ENCODE data around the gene MSRB3. TPM values are rescaled to one million over a fixed set of nuclear protein-coding genes. Genes with fewer than 3 reads are reported as not detected.

The MSRB3 gene
- total and polyA plus RNA-seq, 4 donors, result 9.9 to 24.0 (median 15.3) TPM

GRCh38 chr12:65458718-65459117, 180.2 kb downstream of the MSRB3 start:
- no CpG with 5 or more reads among the region's 2 CpGs for WGBS (ENCODE audit: insufficient coverage)

GRCh38 chr12:65459545-65459944, 181.1 kb downstream of the MSRB3 start:
- no peak overlapping the region for H3K4me3 ChIP-seq (ENCODE audit: low read depth, low read length)
- no peaks in the 10 kb centered on the region for H3K36me3 ChIP-seq (ENCODE audit: control insufficient read depth, insufficient read depth, low read length)
- no peaks in the 10 kb centered on the region for H3K9me3 ChIP-seq (ENCODE audit: control insufficient read depth, insufficient read depth, low read length)
- H3K27me3 ChIP-seq (ENCODE audit: control insufficient read depth, insufficient read depth, low read length), result no peaks in the 10 kb centered on the region
- H3K27ac ChIP-seq (ENCODE audit: low read depth, low read length), result no peak overlapping the region
- H3K4me1 ChIP-seq (ENCODE audit: control insufficient read depth, insufficient read depth, low read length), result no peaks in the 10 kb centered on the region
- no peak for DNase-seq (ENCODE audit: low read depth in 4 of 6, low spot score in 6 of 6)

More at GRCh38 chr12:65458718-65459117, 180.2 kb downstream of the MSRB3 start:
- no peaks in the 10 kb centered on the region for H3K36me3 ChIP-seq (ENCODE audit: control insufficient read depth, insufficient read depth, low read length)
- no peak overlapping the region for H3K4me3 ChIP-seq (ENCODE audit: low read depth, low read length)
- no peak for DNase-seq (ENCODE audit: low read depth in 4 of 6, low spot score in 6 of 6)
- no peaks in the 10 kb centered on the region for H3K27me3 ChIP-seq (ENCODE audit: control insufficient read depth, insufficient read depth, low read length)
- no peaks in the 10 kb centered on the region for H3K9me3 ChIP-seq (ENCODE audit: control insufficient read depth, insufficient read depth, low read length)
- H3K4me1 ChIP-seq (ENCODE audit: control insufficient read depth, insufficient read depth, low read length), result no peaks in the 10 kb centered on the region
- no peak overlapping the region for H3K27ac ChIP-seq (ENCODE audit: low read depth, low read length)

DNA sequence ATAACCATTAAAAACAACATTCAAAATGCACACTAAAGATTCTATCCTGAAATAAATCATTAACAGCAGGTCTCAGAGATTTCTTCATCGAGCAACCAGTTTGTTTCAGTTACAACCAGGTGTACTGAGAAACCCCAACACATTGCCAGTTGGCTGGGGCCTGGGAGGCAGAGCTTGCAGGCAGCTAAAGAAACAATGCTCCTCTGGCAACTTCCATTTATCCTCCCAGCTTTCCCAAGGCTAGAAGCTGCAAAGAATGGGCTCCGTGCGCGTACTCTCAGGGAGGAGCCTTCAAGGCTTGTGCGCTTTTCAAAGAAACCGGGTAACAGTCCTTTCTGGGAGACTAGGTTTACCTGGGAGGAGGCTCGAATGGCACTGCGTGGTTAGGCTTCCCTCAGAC, 181.6 kb downstream of the MSRB3 start:
- Histone ChIP-seq H3K9me3 (ENCODE audit: control insufficient read depth, insufficient read depth, low read length) (no peaks in the 10 kb centered on the region), H3K4me1 (ENCODE audit: control insufficient read depth, insufficient read depth, low read length) (no peaks in the 10 kb centered on the region), H3K36me3 (ENCODE audit: control insufficient read depth, insufficient read depth, low read length) (no peaks in the 10 kb centered on the region), H3K4me3 (ENCODE audit: low read depth, low read length) (no peak overlapping the region), H3K27me3 (ENCODE audit: control insufficient read depth, insufficient read depth, low read length) (no peaks in the 10 kb centered on the region), H3K27ac (ENCODE audit: low read depth, low read length) (no peak overlapping the region)
- DNase-seq (ENCODE audit: low read depth in 4 of 6, low spot score in 6 of 6), result peak in 1 of 6 donors; percentile 5
- 69% methylated on average over 8 of the region's 8 CpGs for WGBS (ENCODE audit: insufficient coverage)

- no peak for DNase-seq (ENCODE audit: low read depth in 4 of 6, low spot score in 6 of 6)
- WGBS (ENCODE audit: insufficient coverage), result 100% methylated on average over 1 of the region's 2 CpGs
Measured at GRCh38 chr12:65461017-65461416, 182.5 kb downstream of the MSRB3 start.

GRCh38 chr12:65462484-65462883, 184.0 kb downstream of the MSRB3 start:
- Histone ChIP-seq H3K9me3 (ENCODE audit: control insufficient read depth, insufficient read depth, low read length) (no peaks in the 10 kb centered on the region), H3K36me3 (ENCODE audit: control insufficient read depth, insufficient read depth, low read length) (no peaks in the 10 kb centered on the region), H3K4me3 (ENCODE audit: low read depth, low read length) (no peak overlapping the region), H3K4me1 (ENCODE audit: control insufficient read depth, insufficient read depth, low read length) (no peaks in the 10 kb centered on the region), H3K27me3 (ENCODE audit: control insufficient read depth, insufficient read depth, low read length) (no peaks in the 10 kb centered on the region), H3K27ac (ENCODE audit: low read depth, low read length) (no peak overlapping the region)
- DNase-seq (ENCODE audit: low read depth in 4 of 6, low spot score in 6 of 6), result peak in 3 of 6 donors; percentile 11 to 38 (median 19)
- no CpG with 5 or more reads among the region's 2 CpGs for WGBS (ENCODE audit: insufficient coverage)

More at GRCh38 chr12:65461017-65461416, 182.5 kb downstream of the MSRB3 start:
- no peaks in the 10 kb centered on the region for H3K9me3 ChIP-seq (ENCODE audit: control insufficient read depth, insufficient read depth, low read length)
- no peaks in the 10 kb centered on the region for H3K36me3 ChIP-seq (ENCODE audit: control insufficient read depth, insufficient read depth, low read length)
- no peak overlapping the region for H3K27ac ChIP-seq (ENCODE audit: low read depth, low read length)
- no peak overlapping the region for H3K4me3 ChIP-seq (ENCODE audit: low read depth, low read length)
- H3K4me1 ChIP-seq (ENCODE audit: control insufficient read depth, insufficient read depth, low read length), result no peaks in the 10 kb centered on the region
- no peaks in the 10 kb centered on the region for H3K27me3 ChIP-seq (ENCODE audit: control insufficient read depth, insufficient read depth, low read length)

DNA sequence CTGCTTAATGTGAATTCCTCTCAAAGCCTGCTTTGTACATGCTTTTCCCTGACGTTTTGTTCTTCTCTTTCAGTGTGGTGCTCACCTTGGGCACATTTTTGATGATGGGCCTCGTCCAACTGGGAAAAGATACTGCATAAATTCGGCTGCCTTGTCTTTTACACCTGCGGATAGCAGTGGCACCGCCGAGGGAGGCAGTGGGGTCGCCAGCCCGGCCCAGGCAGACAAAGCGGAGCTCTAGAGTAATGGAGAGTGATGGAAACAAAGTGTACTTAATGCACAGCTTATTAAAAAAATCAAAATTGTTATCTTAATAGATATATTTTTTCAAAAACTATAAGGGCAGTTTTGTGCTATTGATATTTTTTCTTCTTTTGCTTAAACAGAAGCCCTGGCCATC, 184.6 kb downstream of the MSRB3 start:
- H3K27ac ChIP-seq (ENCODE audit: low read depth, low read length), result no peak overlapping the region
- H3K36me3 ChIP-seq (ENCODE audit: control insufficient read depth, insufficient read depth, low read length), result no peaks in the 10 kb centered on the region
- no peak for DNase-seq (ENCODE audit: low read depth in 4 of 6, low spot score in 6 of 6)
- no peak overlapping the region for H3K4me3 ChIP-seq (ENCODE audit: low read depth, low read length)
- H3K27me3 ChIP-seq (ENCODE audit: control insufficient read depth, insufficient read depth, low read length), result no peaks in the 10 kb centered on the region
- WGBS (ENCODE audit: insufficient coverage), result 74% methylated on average over 3 of the region's 9 CpGs
- no peaks in the 10 kb centered on the region for H3K4me1 ChIP-seq (ENCODE audit: control insufficient read depth, insufficient read depth, low read length)
- no peaks in the 10 kb centered on the region for H3K9me3 ChIP-seq (ENCODE audit: control insufficient read depth, insufficient read depth, low read length)

GRCh38 chr12:65463611-65464010, 185.1 kb downstream of the MSRB3 start:
- no peaks in the 10 kb centered on the region for H3K27me3 ChIP-seq (ENCODE audit: control insufficient read depth, insufficient read depth, low read length)
- H3K4me3 ChIP-seq (ENCODE audit: low read depth, low read length), result no peak overlapping the region
- H3K36me3 ChIP-seq (ENCODE audit: control insufficient read depth, insufficient read depth, low read length), result no peaks in the 10 kb centered on the region
- DNase-seq (ENCODE audit: low read depth in 4 of 6, low spot score in 6 of 6), result no peak
- no CpG with 5 or more reads among the region's 1 CpG for WGBS (ENCODE audit: insufficient coverage)
- no peaks in the 10 kb centered on the region for H3K9me3 ChIP-seq (ENCODE audit: control insufficient read depth, insufficient read depth, low read length)
- H3K27ac ChIP-seq (ENCODE audit: low read depth, low read length), result no peak overlapping the region
- no peaks in the 10 kb centered on the region for H3K4me1 ChIP-seq (ENCODE audit: control insufficient read depth, insufficient read depth, low read length)

DNA sequence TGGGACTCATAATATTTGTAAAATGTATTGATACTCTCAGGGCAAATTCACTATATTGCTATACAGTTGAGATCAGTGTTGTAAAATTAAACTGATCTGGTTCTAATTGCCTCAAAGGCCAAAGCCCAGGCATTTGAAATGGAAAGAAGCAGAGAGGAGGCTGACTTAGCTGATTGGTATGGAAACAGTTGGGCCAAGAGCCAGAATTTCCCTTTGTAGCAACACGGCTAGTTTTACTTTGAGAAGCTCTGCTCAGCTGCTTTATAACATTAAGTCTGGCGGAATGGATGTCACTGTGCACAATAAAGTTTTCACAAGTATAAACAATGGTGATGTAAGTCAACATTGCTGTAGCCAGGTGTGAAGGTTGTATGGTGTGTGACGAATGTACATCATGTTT, 186.4 kb downstream of the MSRB3 start:
- 38% methylated on average over 3 of the region's 3 CpGs for WGBS (ENCODE audit: insufficient coverage)
- no peaks in the 10 kb centered on the region for H3K27me3 ChIP-seq (ENCODE audit: control insufficient read depth, insufficient read depth, low read length)
- no peak overlapping the region for H3K4me3 ChIP-seq (ENCODE audit: low read depth, low read length)
- H3K4me1 ChIP-seq (ENCODE audit: control insufficient read depth, insufficient read depth, low read length), result no peaks in the 10 kb centered on the region
- DNase-seq (ENCODE audit: low read depth in 4 of 6, low spot score in 6 of 6), result peak in 5 of 6 donors; percentile 15 to 71 (median 31)
- H3K36me3 ChIP-seq (ENCODE audit: control insufficient read depth, insufficient read depth, low read length), result no peaks in the 10 kb centered on the region
- H3K9me3 ChIP-seq (ENCODE audit: control insufficient read depth, insufficient read depth, low read length), result no peaks in the 10 kb centered on the region
- H3K27ac ChIP-seq (ENCODE audit: low read depth, low read length), result no peak overlapping the region

DNA sequence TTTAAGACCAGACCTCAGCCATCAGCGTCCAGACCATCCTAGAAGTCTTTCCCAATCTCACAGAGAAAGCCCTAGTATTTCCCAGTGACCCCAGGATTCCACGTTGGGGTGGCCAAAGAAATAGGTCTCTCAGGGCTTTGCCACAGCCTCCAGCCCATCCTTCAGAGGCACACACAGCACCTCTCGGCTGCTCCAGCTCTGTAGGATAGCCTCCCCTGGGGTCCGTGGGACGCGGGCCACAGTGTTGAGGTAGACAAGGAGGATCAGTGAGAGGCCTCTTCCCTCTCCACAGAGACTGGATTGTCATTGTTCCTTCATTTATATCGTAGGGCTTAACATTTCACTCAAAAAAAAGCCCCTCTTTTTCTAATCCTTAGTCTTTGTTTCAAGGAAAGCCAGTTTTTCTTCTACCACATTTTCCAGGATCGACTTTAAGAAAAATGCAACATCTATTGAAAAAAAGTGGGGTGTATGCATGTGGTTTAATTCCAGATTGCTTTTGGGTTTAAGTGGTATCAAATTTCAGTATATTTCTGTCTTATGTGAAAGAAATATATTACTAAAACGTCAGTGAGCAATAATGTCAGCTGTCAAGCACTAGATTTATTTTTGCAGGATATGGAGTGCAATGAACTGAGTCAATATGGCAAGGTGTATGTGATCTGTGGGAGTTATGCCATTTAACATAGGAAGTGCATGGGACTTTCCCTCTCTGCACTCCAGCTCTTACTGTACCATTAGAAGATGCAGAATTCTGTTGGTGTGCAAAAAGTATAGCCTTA, 187.5 kb downstream of the MSRB3 start:
- H3K9me3 ChIP-seq (ENCODE audit: control insufficient read depth, insufficient read depth, low read length), result no peaks in the 10 kb centered on the region
- no peaks in the 10 kb centered on the region for H3K4me1 ChIP-seq (ENCODE audit: control insufficient read depth, insufficient read depth, low read length)
- no peak for DNase-seq (ENCODE audit: low read depth in 4 of 6, low spot score in 6 of 6)
- 95% methylated on average over 4 of the region's 9 CpGs for WGBS (ENCODE audit: insufficient coverage)
- H3K36me3 ChIP-seq (ENCODE audit: control insufficient read depth, insufficient read depth, low read length), result no peaks in the 10 kb centered on the region
- H3K4me3 ChIP-seq (ENCODE audit: low read depth, low read length), result no peak overlapping the region
- H3K27me3 ChIP-seq (ENCODE audit: control insufficient read depth, insufficient read depth, low read length), result no peaks in the 10 kb centered on the region
- H3K27ac ChIP-seq (ENCODE audit: low read depth, low read length), result no peak overlapping the region

DNA sequence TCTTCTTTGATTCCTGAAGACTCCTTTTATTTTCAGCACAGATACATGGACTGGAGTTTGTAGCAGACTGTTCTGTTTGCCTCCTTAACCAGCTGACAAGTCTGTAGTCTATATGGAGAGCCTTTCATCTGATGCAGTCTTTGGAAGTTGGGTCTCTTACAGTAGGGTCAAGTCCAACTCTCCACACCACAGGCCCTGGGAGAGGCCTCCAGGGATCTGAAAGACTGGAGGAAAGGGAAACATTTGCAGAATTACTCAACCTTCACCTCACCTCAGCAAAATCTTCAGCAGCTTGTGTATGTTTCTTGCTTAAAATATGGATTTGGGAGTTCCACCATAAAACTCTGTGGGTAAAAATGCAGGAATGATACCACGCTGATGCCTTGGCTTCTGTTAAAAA, 188.4 kb downstream of the MSRB3 start:
- Histone ChIP-seq H3K36me3 (ENCODE audit: control insufficient read depth, insufficient read depth, low read length) (no peaks in the 10 kb centered on the region), H3K27me3 (ENCODE audit: control insufficient read depth, insufficient read depth, low read length) (no peaks in the 10 kb centered on the region), H3K4me3 (ENCODE audit: low read depth, low read length) (no peak overlapping the region), H3K4me1 (ENCODE audit: control insufficient read depth, insufficient read depth, low read length) (no peaks in the 10 kb centered on the region), H3K9me3 (ENCODE audit: control insufficient read depth, insufficient read depth, low read length) (no peaks in the 10 kb centered on the region), H3K27ac (ENCODE audit: low read depth, low read length) (no peak overlapping the region)
- WGBS (ENCODE audit: insufficient coverage), result no CpG with 5 or more reads among the region's 1 CpG
- no peak for DNase-seq (ENCODE audit: low read depth in 4 of 6, low spot score in 6 of 6)
